Measurements from ENCODE around the gene NCF2. TPM values are rescaled to one million over a fixed set of nuclear protein-coding genes. Genes with fewer than 3 reads are reported as not detected.

Gene NCF2
- total RNA-seq, 4 donors from 2014 or later = 0.51 to 9.7 (median 3.0) TPM

DNA sequence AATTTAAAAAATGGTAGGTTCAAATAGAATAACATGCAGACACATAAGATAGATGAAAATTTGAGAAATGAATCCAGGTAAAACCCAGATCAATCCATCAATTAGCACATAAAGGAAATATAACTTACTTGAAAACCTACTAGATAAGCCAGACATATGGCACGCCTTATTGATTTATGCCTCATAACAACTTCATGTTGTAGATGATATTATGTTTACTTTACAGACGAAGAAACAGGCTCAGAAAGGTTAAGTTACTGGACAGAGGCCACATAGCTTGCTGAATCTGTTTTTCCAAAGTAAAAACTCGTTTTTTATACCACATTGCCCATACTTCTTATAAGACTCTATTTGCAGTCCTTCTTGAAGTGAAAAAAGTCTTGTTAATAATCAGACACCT is 22.1 kb upstream of the NCF2 start:
- Histone ChIP-seq H3K9me3 (no peaks in the 10 kb centered on the region), H3K4me1 (peaks cover 0 to 8% of the 10 kb centered on the region in 2 donors), H3K4me3 (no peak overlapping the region), H3K36me3 (no peaks in the 10 kb centered on the region), H3K27ac (no peak overlapping the region), H3K27me3 (no peaks in the 10 kb centered on the region)
- DNase-seq = no peak
- intact Hi-C loops (cut with DNase I; ENCODE audit: low total_unique reads) = no loop called here
- no peak for TF ChIP-seq POLR2A (IDR thresholded peaks at IDR 0.05)
- TF ChIP-seq, protein P1, sequence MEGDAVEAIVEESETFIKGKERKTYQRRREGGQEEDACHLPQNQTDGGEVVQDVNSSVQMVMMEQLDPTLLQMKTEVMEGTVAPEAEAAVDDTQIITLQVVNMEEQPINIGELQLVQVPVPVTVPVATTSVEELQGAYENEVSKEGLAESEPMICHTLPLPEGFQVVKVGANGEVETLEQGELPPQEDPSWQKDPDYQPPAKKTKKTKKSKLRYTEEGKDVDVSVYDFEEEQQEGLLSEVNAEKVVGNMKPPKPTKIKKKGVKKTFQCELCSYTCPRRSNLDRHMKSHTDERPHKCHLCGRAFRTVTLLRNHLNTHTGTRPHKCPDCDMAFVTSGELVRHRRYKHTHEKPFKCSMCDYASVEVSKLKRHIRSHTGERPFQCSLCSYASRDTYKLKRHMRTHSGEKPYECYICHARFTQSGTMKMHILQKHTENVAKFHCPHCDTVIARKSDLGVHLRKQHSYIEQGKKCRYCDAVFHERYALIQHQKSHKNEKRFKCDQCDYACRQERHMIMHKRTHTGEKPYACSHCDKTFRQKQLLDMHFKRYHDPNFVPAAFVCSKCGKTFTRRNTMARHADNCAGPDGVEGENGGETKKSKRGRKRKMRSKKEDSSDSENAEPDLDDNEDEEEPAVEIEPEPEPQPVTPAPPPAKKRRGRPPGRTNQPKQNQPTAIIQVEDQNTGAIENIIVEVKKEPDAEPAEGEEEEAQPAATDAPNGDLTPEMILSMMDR (IDR thresholded peaks at IDR 0.05) = no peak

- Histone ChIP-seq H3K36me3 (no peaks in the 10 kb centered on the region), H3K9me3 (no peaks in the 10 kb centered on the region), H3K27ac (no peak overlapping the region), H3K4me1 (peaks cover 0 to 8% of the 10 kb centered on the region in 2 donors), H3K4me3 (no peak overlapping the region), H3K27me3 (no peaks in the 10 kb centered on the region)
- TF ChIP-seq, protein P1 (IDR thresholded peaks at IDR 0.05) = no peak
- TF ChIP-seq POLR2A (IDR thresholded peaks at IDR 0.05) = no peak
- intact Hi-C loops (cut with DNase I; ENCODE audit: low total_unique reads) = no loop called here
- DNase-seq = no peak
Observed at GRCh38 chr1:183611021-183611420, 20.8 kb upstream of the NCF2 start.

GRCh38 chr1:183609759-183610452 is 19.6 kb upstream of the NCF2 start:
- no peaks in the 10 kb centered on the region for H3K9me3 ChIP-seq
- DNase-seq = no peak
- peak overlapping the region; percentile 59 to 80 for H3K27ac ChIP-seq
- TF ChIP-seq, protein P1 (IDR thresholded peaks at IDR 0.05) = no peak
- no peak for TF ChIP-seq POLR2A (IDR thresholded peaks at IDR 0.05)
- H3K36me3 ChIP-seq = no peaks in the 10 kb centered on the region
- H3K27me3 ChIP-seq = no peaks in the 10 kb centered on the region
- H3K4me3 ChIP-seq = no peak overlapping the region
- intact Hi-C loops (cut with DNase I; ENCODE audit: low total_unique reads) = no loop called here
- peaks cover 0 to 8% of the 10 kb centered on the region in 2 donors for H3K4me1 ChIP-seq

DNA sequence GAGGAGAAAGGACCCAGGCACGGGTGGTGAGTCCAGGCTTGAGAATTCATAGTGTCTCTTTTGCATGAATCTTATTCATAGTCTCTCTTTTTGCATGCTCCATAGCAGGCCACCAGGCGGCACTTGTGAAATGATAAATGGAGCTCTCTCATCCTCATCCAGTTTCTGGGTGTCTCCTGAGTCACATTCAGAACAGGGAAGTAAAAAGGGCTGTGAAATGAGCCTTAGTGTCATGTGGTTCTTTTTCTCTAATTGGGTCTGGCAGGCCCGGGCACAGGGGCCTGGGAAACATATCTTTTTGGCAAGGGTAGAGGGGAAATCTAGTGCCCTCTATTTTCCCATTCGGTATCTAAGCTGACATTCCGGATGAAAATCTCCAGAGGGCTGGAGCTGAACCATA is 19.1 kb upstream of the NCF2 start:
- H3K36me3 ChIP-seq = no peaks in the 10 kb centered on the region
- H3K9me3 ChIP-seq = no peaks in the 10 kb centered on the region
- H3K27ac ChIP-seq = peak overlapping the region; percentile 59 to 80
- H3K4me1 ChIP-seq = peaks cover 0 to 8% of the 10 kb centered on the region in 2 donors
- TF ChIP-seq POLR2A (IDR thresholded peaks at IDR 0.05) = no peak
- TF ChIP-seq, protein P1 (IDR thresholded peaks at IDR 0.05) = peak; percentile 44 to 65 (median 60)
- intact Hi-C loops (cut with DNase I; ENCODE audit: low total_unique reads) = no loop called here
- H3K4me3 ChIP-seq = no peak overlapping the region
- DNase-seq = peak; percentile 60 to 65
- no peaks in the 10 kb centered on the region for H3K27me3 ChIP-seq

- Histone ChIP-seq H3K4me3 (no peak overlapping the region), H3K27ac (no peak overlapping the region), H3K27me3 (no peaks in the 10 kb centered on the region), H3K9me3 (no peaks in the 10 kb centered on the region), H3K4me1 (peaks cover 0 to 8% of the 10 kb centered on the region in 2 donors), H3K36me3 (no peaks in the 10 kb centered on the region)
- intact Hi-C loops (cut with DNase I; ENCODE audit: low total_unique reads) = no loop called here
- no peak for DNase-seq
- TF ChIP-seq POLR2A (IDR thresholded peaks at IDR 0.05) = no peak
- TF ChIP-seq, protein P1 (IDR thresholded peaks at IDR 0.05) = no peak
Observed at GRCh38 chr1:183607322-183607980, 17.2 kb upstream of the NCF2 start.

All from uterus (tissue), 4 donors.